Bronchial epithelial cell (primary cell): ENCODE results near the gene IL15. TPM values are rescaled to one million over a fixed set of nuclear protein-coding genes. Genes with fewer than 3 reads are reported as not detected.

Experiments
- DNase-seq: peaks from one replicate; pipeline ENCODE4 v3.0.0-alpha.2; 2010; ENCODE audit warnings: low read depth
- FAIRE-seq: peaks from 2 replicates; lab custom pipeline; 2011; peaks lifted over from hg19 to GRCh38; lab: Jason Lieb, UNC
- H3K27me3 ChIP-seq: 2 replicates; pipeline ENCODE4 v1.5.1; 2011; ENCODE audit warnings: low read length; ENCODE audit not compliant: control insufficient read depth, insufficient read depth
- H3K36me3 ChIP-seq: 2 replicates; pipeline ENCODE4 v1.5.1; 2011; ENCODE audit warnings: low read length; ENCODE audit not compliant: control insufficient read depth, insufficient read depth
- H3K4me3 ChIP-seq: 2 replicates; pipeline ENCODE4 v1.5.1; 2011; ENCODE audit warnings: mild to moderate bottlenecking, low read depth, low read length, control low read depth
- CTCF ChIP-seq: IDR thresholded peaks from 2 replicates; pipeline ENCODE4 v1.5.1; 2011; ENCODE audit warnings: mild to moderate bottlenecking, moderate library complexity, low read length, control low read depth, inconsistent platforms; ENCODE audit not compliant: insufficient read depth, severe bottlenecking
- total RNA-seq: library from RNA; depleted of rRNA; stranded (reverse); fragments of >200 nt; gene quantifications from 2 replicates; pipeline ENCODE4 v1.2.1, GENCODE V29; 2014

Gene IL15
- total RNA-seq, 1 donor from 2014 or later: 0.53 TPM

GRCh38 chr4:141705747-141706377, 69.5 kb downstream of the IL15 start:
- H3K27me3 ChIP-seq: no peaks in the 10 kb centered on the region
- H3K4me3 ChIP-seq: no peak overlapping the region
- H3K36me3 ChIP-seq: no peaks in the 10 kb centered on the region
- DNase-seq (no peak), FAIRE-seq (no peak)
- TF ChIP-seq CTCF: no peak

- FAIRE-seq (no peak), DNase-seq (no peak)
- Histone ChIP-seq H3K4me3 (no peak overlapping the region), H3K27me3 (no peaks in the 10 kb centered on the region), H3K36me3 (no peaks in the 10 kb centered on the region)
- no peak for TF ChIP-seq CTCF
These were observed 70.1 kb downstream of the IL15 start for GRCh38 chr4:141706445-141706844.

DNA sequence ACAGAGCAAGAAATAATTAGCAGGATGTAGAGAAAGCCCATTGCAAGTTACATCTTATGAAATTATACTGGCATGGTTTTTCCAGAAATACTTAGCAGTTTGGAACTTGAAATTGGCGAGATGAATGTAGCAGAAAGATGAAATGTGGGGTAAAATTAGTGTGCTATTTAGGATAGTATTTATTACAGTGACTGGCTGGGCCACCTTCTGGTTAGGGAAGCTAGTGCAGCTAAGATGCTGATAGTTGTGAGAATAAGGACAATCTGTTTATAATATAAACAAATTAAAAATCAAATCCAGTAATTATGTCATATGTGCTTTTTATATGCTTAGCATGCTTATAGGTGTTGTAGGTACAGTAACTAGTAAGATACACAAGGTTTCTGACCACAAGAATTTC, 74.8 kb downstream of the IL15 start:
- Histone ChIP-seq H3K4me3 (no peak overlapping the region), H3K27me3 (no peaks in the 10 kb centered on the region), H3K36me3 (no peaks in the 10 kb centered on the region)
- TF ChIP-seq CTCF: peak; percentile 58
- FAIRE-seq: no peak
- peak; percentile 22 for DNase-seq

DNA sequence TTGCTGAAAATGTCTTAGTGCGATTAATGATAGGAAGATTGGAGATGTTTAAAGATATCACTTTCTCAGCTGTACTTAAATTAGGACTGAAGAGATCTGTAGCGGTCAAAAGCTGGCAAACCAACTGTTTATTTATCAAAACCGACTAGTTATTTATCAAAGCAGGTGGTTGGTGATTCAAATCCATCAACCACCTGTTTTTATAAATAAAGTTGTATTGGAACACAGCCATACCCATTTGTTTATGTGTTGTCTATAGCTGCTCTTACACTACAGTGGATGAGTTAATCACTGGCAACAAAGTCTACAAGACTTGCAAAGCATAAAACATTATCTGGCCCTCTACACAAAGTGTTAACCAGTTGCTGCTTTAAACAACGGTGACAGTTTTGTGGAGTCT, 76.8 kb downstream of the IL15 start:
- Histone ChIP-seq H3K27me3 (no peaks in the 10 kb centered on the region), H3K4me3 (no peak overlapping the region), H3K36me3 (no peaks in the 10 kb centered on the region)
- TF ChIP-seq CTCF: no peak
- no peak for DNase-seq
- FAIRE-seq: no peak

DNA sequence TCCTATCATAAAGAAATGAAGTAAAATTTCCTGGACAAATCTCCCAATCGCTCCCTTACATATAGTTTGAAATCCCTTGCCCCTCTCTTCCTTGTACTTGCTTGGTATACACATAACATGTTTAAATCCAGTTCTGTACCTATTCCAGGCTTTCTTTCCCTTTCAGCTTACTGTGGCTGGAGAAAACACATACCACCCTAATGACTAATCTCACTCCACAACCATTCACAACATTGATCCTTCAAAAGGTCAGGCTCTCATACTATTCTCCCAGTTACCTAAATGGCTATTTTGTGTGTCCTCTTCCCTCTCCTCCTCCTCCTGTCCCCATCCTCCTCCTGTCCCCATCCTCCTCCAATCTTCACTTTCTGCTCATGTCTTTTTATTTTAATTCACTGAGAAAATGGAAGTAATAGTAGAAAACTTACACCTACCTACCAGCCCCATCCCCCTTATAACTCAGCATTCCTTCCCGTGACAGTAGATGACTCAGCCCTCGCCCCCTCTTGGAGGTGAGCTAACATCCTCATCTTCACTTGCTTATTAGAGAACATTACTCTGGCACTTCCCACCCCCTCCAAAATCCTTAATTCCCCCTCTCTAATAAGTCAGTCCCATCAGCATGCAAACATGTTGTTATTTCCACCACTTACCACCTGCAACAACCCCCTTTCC, 77.5 kb downstream of the IL15 start:
- Histone ChIP-seq H3K4me3 (no peak overlapping the region), H3K36me3 (no peaks in the 10 kb centered on the region), H3K27me3 (no peaks in the 10 kb centered on the region)
- FAIRE-seq: no peak
- DNase-seq: peak; percentile 69
- TF ChIP-seq CTCF: no peak
